Cardiac muscle cell (in vitro differentiated cells and primary cell): ENCODE measurements around the gene RIBC2. TPM values are rescaled to one million over a fixed set of nuclear protein-coding genes. Genes with fewer than 3 reads are reported as not detected.

ENCODE experiments used
- DNase-seq, 2 donors: peaks; one replicate each; pipeline versions ENCODE4 v3.0.0 to v3.0.0-alpha.2; 2010 to 2017; ENCODE audit warnings: low read depth in 1 of 2, low spot score in 1 of 2
- H3K27ac ChIP-seq: fragments of 200-600 bp; sonication (generic); 2 replicates; pipeline ENCODE4 v1.5.1; 2016
- H3K27me3 ChIP-seq: fragments of 200-600 bp; sonication (generic); 2 replicates; pipeline ENCODE4 v1.6.0; 2016; ENCODE audit warnings: control low read depth
- H3K36me3 ChIP-seq: fragments of 200-600 bp; sonication (generic); 2 replicates; pipeline ENCODE4 v1.5.1; 2016; ENCODE audit warnings: control low read depth
- H3K4me1 ChIP-seq: fragments of 200-600 bp; sonication (generic); 2 replicates; pipeline ENCODE4 v1.8.1; 2017; ENCODE audit warnings: low read depth, mild to moderate bottlenecking, mixed run types
- H3K4me3 ChIP-seq: fragments of 200-600 bp; sonication (generic); 2 replicates; pipeline ENCODE4 v1.5.1; 2016; ENCODE audit warnings: mild to moderate bottlenecking
- H3K9me3 ChIP-seq: fragments of 200-600 bp; sonication (generic); 2 replicates; pipeline ENCODE4 v1.5.1; 2017; ENCODE audit warnings: low read depth, mild to moderate bottlenecking, control low read depth
- polyA plus RNA-seq: library from polyadenylated mRNA; unstranded; fragments of >200 nt; fragmentation: Nextera tagmentation; extraction: Ambion mirVana; gene quantifications from 2 replicates; pipeline ENCODE4 v1.2.1, GENCODE V29; 2016
- total RNA-seq: library from RNA; depleted of rRNA; stranded (reverse); fragments of >200 nt; gene quantifications from 2 replicates; pipeline ENCODE4 v1.2.3, GENCODE V29; 2016
- TF ChIP-seq, protein P1 (sequence below): IDR thresholded peaks from 2 replicates; pipeline ENCODE4 v1.5.1; 2012; ENCODE audit warnings: low read depth, mild to moderate bottlenecking, low read length

Gene RIBC2
- total and polyA plus RNA-seq, 2 experiments from 2014 or later: 0.35 to 0.60 TPM

GRCh38 chr22:45425101-45425500 lies 11.6 kb downstream of the RIBC2 start:
- peak in 1 of 2 donors; percentile 22 for DNase-seq
- Histone ChIP-seq H3K27ac (no peak overlapping the region), H3K27me3 (no peaks in the 10 kb centered on the region), H3K36me3 (no peaks in the 10 kb centered on the region), H3K9me3 (no peaks in the 10 kb centered on the region), H3K4me1 (no peaks in the 10 kb centered on the region), H3K4me3 (no peak overlapping the region)
- TF ChIP-seq, protein P1, sequence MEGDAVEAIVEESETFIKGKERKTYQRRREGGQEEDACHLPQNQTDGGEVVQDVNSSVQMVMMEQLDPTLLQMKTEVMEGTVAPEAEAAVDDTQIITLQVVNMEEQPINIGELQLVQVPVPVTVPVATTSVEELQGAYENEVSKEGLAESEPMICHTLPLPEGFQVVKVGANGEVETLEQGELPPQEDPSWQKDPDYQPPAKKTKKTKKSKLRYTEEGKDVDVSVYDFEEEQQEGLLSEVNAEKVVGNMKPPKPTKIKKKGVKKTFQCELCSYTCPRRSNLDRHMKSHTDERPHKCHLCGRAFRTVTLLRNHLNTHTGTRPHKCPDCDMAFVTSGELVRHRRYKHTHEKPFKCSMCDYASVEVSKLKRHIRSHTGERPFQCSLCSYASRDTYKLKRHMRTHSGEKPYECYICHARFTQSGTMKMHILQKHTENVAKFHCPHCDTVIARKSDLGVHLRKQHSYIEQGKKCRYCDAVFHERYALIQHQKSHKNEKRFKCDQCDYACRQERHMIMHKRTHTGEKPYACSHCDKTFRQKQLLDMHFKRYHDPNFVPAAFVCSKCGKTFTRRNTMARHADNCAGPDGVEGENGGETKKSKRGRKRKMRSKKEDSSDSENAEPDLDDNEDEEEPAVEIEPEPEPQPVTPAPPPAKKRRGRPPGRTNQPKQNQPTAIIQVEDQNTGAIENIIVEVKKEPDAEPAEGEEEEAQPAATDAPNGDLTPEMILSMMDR: no peak

DNA sequence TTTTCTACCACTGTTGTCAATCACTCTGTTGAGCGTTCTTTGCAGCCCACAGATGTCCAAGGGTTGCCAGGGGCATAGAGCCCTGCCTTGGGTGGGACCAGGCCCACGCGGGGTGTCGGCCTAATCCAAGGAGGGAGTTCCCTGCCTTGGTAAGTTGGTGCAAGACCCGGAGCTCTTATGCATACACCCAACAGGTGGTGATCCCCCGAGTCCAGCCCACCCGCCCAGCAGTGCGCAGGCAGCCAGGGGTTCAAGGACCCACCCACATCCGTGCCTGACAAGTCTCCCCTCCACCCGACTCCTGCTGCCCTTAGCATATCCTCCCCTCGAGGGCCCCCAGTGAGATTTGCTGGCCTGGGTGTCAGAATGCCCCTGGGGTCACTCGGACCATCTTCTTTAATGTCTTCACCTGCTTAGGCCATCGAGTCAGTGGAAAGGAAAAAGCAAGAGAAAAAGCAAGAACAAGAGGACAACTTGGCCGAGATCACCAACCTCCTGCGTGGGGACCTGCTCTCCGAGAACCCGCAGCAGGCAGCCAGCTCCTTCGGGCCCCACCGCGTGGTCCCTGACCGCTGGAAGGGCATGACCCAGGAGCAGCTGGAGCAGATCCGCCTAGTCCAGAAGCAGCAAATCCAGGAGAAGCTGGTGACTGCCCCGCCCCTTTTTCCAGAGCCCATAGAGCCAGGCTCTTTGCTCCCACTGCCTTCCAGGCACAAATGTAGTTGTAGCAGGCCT lies 12.2 kb downstream of the RIBC2 start:
- TF ChIP-seq, protein P1: no peak
- no peaks in the 10 kb centered on the region for H3K9me3 ChIP-seq
- DNase-seq: no peak
- H3K27ac ChIP-seq: no peak overlapping the region
- H3K4me3 ChIP-seq: no peak overlapping the region
- no peaks in the 10 kb centered on the region for H3K4me1 ChIP-seq
- no peaks in the 10 kb centered on the region for H3K27me3 ChIP-seq
- no peaks in the 10 kb centered on the region for H3K36me3 ChIP-seq

- TF ChIP-seq, protein P1: no peak
- DNase-seq: no peak
- Histone ChIP-seq H3K27ac (no peak overlapping the region), H3K36me3 (no peaks in the 10 kb centered on the region), H3K4me3 (no peak overlapping the region), H3K27me3 (no peaks in the 10 kb centered on the region), H3K9me3 (no peaks in the 10 kb centered on the region), H3K4me1 (no peaks in the 10 kb centered on the region)
These were observed 12.9 kb downstream of the RIBC2 start for GRCh38 chr22:45426387-45426786.

GRCh38 chr22:45427114-45427513 lies 13.6 kb downstream of the RIBC2 start:
- Histone ChIP-seq H3K27me3 (no peaks in the 10 kb centered on the region), H3K9me3 (no peaks in the 10 kb centered on the region), H3K4me1 (no peaks in the 10 kb centered on the region), H3K4me3 (no peak overlapping the region), H3K27ac (no peak overlapping the region), H3K36me3 (no peaks in the 10 kb centered on the region)
- DNase-seq: no peak
- TF ChIP-seq, protein P1: no peak

GRCh38 chr22:45428391-45429385 lies 15.2 kb downstream of the RIBC2 start:
- Histone ChIP-seq H3K4me1 (no peaks in the 10 kb centered on the region), H3K9me3 (no peaks in the 10 kb centered on the region), H3K27ac (no peak overlapping the region), H3K36me3 (no peaks in the 10 kb centered on the region), H3K4me3 (no peak overlapping the region), H3K27me3 (no peaks in the 10 kb centered on the region)
- DNase-seq: no peak
- TF ChIP-seq, protein P1: no peak
